OCI-M1 (cell line): ENCODE measurements around the gene PSMC3.

ENCODE experiments used
- DNase-seq: peaks from one replicate; lab custom pipeline; 2025; lab: John Stamatoyannopoulos, UW

PSMC3 gene

DNA sequence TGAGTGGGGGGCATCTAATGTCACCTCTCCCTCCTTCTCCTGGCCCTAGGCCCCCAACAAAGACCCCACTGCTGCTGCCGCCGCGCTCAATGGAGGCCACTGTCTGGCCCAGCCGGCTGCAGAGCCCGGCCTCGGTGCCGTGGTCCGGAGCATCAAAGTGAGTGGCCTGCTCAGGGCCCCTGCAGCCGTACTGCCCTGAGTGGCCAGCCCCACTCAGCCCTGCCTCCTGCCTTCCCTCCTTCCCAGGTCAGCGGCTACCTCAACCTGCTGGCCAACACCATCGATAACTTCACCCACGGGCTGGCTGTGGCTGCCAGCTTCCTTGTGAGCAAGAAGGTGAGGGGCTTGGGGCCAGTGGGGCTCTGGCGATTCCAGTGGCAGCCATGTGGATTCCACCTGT lies 12.9 kb downstream of the PSMC3 start:
- DNase-seq, result no peak

- peak; percentile 70 for DNase-seq
Measured at GRCh38 chr11:47411884-47412746, 14.1 kb downstream of the PSMC3 start.

DNA sequence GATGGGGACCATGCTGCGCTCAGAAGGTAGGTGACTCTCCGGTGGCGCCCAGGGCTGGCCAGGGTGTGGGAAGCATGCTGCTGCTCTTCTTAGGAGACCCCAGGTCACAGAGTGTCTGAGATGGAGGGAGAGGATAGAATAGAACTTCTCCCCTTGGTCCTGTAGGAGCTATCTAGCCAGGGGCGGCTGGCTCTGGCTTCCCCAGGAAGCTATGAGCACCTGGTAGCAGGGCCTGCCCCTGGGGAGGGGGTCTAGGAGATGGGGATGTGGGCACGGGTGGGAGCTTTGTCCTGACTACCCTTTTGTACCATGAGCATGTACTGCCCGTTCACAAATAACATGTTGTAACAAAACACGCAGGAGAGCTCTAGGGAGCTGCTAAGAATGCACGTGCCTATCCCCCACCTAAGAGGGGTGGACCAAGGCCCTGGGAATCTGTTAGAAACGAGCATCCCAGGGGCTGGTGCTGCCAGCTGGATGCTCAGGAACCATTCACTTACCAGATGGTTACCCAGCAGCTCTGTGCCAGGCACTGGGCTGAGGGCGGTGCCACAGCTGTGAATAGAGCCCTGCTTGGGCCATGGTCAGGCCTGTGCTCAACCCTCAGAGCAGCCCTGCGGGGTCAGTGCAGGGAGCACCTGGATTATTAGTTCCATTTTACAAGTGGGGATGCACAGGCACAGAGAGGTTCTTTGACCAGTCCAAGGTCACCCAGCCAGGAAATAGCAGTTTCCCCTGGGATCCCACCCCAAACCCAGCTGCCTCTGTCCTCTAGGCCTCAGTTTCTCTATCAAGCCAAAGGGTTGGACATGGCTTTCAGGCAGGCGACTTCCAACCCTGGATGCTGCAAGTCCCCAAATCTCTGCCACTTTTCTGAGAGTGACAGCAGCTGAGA lies 15.6 kb downstream of the PSMC3 start:
- DNase-seq, result no peak

GRCh38 chr11:47409440-47410369 lies 16.5 kb downstream of the PSMC3 start:
- DNase-seq, result no peak

GRCh38 chr11:47408598-47409439 lies 17.4 kb downstream of the PSMC3 start:
- no peak for DNase-seq

GRCh38 chr11:47407746-47408590 lies 18.3 kb downstream of the PSMC3 start, which contains the start of gene SLC39A13:
Gene SLC39A13, plus strand, starts transcription at chr11:47408590. Its CDS starts 1,505 bp downstream, at chr11:47410095.
- DNase-seq, result peak; percentile 98

GRCh38 chr11:47406896-47407745 lies 19.1 kb downstream of the PSMC3 start:
- peak; percentile 62 for DNase-seq

DNA sequence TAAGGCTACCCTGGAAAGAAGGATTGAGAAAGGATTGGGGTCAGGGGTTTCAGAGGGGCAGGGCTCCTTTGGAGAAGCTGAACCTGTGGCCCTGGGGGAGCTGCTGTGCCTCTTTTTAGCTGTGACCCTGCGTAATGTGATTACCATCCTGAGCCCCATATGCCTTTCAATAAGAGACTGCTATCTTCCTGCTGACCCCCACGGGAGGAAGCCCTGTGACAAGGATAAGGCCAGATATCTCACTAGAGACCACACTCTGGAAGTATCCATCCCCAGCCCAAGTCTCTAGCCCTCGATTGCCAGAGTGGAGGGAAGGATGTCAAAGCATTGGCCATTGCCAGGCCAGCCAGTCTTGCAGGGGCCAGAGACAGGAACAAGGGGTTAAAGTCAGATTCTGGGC lies 22.7 kb downstream of the PSMC3 start:
- no peak for DNase-seq

- no peak for DNase-seq
Measured at GRCh38 chr11:47403135-47403534, 23.1 kb downstream of the PSMC3 start.

- DNase-seq, result peak; percentile 81
Measured at GRCh38 chr11:47400768-47401279, 25.4 kb downstream of the PSMC3 start.

DNA sequence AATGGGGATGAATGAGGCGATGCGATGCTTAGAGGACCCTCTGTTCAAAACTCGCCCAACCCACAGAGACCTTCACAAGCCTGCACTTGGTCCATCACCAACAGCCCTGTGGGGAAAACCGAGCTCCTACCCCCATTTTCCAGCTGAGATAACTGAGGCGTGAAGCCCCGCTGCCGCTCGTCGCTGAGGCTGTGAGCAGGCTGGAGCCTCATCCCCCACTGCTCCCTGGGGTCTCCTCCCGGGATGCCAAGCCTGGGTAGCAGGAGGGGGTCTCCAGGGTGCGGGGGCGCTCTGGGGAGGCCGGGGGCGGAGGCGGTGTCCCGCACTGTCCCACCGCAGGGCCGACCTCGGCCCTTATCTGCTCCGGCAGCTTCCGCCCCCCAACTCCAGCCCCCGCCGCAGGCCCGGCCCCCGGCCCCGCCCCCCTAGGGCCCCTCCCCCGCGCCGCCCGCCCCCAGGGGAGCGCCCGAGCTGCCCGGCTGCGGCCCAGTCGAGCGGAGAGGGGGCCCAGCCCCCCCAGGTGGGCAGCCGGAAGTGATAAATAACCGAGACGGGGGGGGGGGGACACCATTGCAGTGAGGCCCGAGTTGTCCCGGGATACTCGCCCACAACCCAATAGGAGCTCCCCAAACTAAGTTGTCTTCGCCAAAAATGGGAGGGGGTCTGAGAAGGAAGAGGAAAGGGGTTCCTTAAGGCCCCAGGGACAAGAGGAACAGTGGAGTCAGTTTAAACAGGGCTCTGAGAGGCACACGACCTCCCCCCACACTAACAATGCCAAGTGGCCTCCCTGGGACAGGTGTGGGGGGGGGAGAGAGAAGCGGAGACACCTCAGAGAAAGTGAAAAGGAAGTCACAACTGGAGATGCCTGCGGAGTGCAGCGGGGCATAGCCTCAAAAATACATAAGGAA lies 26.1 kb downstream of the PSMC3 start:
- peak; percentile 72 for DNase-seq

DNA sequence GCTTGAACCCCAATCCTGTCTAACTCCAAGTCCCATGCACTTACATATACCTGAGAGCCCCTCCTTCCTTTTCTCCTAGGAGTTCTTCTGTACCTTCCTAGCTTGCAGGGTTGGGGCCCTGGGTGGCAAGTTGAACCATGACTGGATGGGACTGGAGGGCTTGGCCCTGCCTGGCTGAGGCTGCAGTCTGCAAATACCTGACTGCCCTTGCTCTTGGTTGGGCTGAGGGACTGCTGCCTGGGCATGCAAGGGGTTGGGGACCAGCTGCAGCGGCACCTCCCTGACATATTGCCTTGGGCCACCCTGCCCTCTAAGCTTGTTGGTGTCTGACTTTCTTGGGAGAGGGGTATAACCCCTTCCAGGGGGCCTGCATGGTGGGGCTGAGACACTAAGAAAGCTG lies 27.7 kb downstream of the PSMC3 start:
- DNase-seq, result no peak

- DNase-seq, result no peak
Measured at GRCh38 chr11:47398011-47398410, 28.2 kb downstream of the PSMC3 start.

DNA sequence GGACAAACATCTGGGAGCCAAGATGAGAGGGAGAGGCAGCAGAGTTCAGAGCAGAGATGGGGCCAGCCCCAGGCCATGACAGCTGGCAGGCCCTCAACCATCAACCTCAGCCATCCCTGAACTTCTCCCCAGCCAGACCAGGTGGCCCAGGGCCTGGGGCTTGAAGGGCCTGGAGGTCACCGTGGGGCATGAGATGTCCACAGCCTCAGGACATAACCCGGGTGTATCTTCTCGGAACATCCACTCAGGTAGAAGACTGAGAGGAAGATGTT lies 30.3 kb downstream of the PSMC3 start:
- no peak for DNase-seq

- no peak for DNase-seq
Measured at GRCh38 chr11:47395223-47396048, 30.8 kb downstream of the PSMC3 start.

DNA sequence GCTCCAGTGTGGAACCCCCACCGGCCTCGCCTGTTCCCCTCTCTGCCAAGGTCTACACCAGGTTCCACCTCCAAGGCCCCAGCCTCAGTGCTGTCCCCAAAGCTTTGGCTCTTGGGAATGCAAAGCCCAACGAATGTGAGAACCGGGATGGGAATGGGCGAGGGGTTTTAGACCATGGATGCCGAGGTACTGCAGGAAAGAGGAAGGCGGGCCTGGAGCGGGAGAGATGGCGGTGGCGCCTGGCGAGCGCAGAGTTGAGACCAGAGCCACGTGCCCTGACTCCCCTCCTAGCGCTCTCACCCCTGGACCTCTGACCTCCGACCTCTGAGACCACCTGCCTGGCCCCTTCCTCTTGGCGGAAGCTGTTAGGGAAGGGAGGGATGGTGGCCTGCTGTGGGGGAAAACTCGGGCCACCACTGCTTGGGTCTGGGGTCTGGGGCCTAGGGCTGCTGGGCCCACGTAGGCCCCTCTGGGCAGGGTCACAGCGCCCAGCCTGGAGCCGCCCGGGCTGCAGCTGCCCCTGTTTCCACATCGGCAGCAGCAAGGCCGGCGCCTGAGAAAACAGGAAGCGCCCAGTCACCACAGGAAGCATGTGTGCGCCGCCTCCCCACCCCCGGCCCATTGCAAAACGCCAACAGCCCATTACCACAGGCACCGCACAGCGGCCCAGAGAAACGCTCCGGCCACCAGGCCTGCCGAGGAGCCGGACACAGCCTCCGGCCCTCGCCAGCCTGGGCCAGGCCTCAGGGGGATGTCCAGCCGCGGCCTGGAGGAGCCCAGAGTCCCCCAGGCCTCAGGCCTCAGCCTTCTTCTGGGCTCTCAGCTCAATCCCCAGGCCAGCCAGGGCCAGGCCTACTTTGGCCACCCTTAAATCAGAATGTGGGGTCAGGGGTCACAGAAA lies 31.7 kb downstream of the PSMC3 start:
- DNase-seq, result peak; percentile 92
